SK-N-SH (cell line): Measurements from ENCODE around the gene SHROOM3.

ENCODE experiments used
- CTCF ChIP-seq: fragments of 200-600 bp; sonication (generic); IDR thresholded peaks from 2 replicates; pipeline ENCODE4 v1.6.1; 2017; ENCODE audit warnings: antibody characterized with exemption, mild to moderate bottlenecking, moderate library complexity
- EP300 ChIP-seq, 2 experiments: IDR thresholded peaks; 2 replicates each; pipeline versions ENCODE4 v1.4.0 to v1.6.1; 2012; ENCODE audit warnings: borderline replicate concordance in 1 of 2, low read depth in 1 of 2, low read length in 1 of 2
- EZH2phosphoT487 ChIP-seq: fragments of 200-600 bp; sonication (generic); IDR thresholded peaks from 2 replicates; pipeline ENCODE4 v1.6.1; 2017; ENCODE audit warnings: low read depth, mixed run types, mild to moderate bottlenecking, antibody characterized with exemption, moderate library complexity, borderline replicate concordance
- FOXJ3 ChIP-seq: sonication (generic); formaldehyde crosslinking; IDR thresholded peaks from 2 replicates; pipeline ENCODE4 v1.5.1; 2020; ENCODE audit warnings: mild to moderate bottlenecking, missing genetic modification reagents
- RFX5 ChIP-seq: IDR thresholded peaks from 2 replicates; pipeline ENCODE4 v1.6.1; 2012; ENCODE audit warnings: mild to moderate bottlenecking, improper control_type of control experiment, low read length
- USF2 ChIP-seq: fragments of 150-350 bp; IDR thresholded peaks from 2 replicates; pipeline ENCODE4 v1.6.1; 2017; ENCODE audit warnings: antibody characterized with exemption, low read length, low read depth, borderline replicate concordance

- no peak for TF ChIP-seq EZH2phosphoT487
- TF ChIP-seq USF2 = no peak
- TF ChIP-seq CTCF = no peak
- no peak for TF ChIP-seq RFX5
- no peak for TF ChIP-seq FOXJ3 (CRISPR knock-in tag)
- no peak for TF ChIP-seq EP300 (IDR thresholded peaks at IDR 0.05; ENCODE audit: borderline replicate concordance in 1 of 2, low read depth in 1 of 2, low read length in 1 of 2)
Observed at GRCh38 chr4:76514087-76514486, 79.1 kb downstream of the SHROOM3 start.
